Measurements from ENCODE around the gene CD200R1.

- TF ChIP-seq CTCF (conservative IDR thresholded peaks at IDR 0.05) (no peak), EZH2 (IDR thresholded peaks at IDR 0.05; ENCODE audit: low read depth) (no peak)
Observed at GRCh38 chr3:112871735-112872134, 103.2 kb downstream of the CD200R1 start.
